ENCODE data around the gene ACADVL.

DNA sequence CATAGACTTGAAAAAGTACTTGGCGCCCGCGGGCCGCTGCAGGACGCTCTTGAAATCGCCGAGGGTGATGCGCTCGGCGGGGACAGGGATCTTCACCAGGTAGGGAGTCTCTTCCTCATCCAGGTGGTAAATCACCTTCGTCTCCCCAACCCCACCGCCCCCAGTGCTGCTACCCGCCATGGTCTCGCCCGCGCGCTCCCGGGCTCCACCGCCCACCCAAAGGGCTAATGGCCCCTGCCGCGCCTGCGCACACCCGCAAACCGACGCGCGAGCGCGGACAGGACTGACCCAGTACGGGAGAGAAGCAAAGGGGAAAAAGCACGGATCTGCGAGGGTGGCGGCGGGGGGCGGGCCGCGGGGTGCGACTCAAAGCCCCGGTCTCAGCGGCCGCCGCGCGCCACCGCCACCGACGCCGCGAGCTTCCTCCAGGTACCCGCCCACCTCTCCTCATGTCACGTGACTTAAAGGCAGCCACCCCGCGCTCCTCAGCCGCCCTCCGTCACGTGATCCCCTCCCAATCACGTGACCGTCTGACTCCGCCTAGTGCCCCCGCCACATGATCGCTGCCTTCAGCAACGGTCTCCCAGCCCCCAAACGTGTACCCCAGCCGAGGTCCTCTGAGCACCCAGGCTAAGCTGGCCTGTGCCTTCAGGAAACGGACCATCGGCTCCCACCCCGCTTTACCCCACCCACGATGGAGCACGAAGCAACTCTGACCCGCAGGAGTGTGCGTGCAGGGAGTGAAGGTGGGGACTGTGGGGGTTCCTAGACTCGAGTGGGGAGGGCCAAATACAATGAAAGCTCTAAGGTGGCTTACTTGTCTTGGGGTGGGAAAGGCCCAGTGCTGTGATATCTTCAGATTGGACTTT is 14.6 kb downstream of the ACADVL start, which contains the start of gene DVL2:
- TF ChIP-seq CTCF (IDR thresholded peaks at IDR 0.05) (no peak), EZH2 (IDR thresholded peaks at IDR 0.05) (no peak), EZH2phosphoT487 (IDR thresholded peaks at IDR 0.05) (no peak)
